KOPT-K1 (cell line): ENCODE results near the gene TBC1D1.

Source experiments
- H3K27ac ChIP-seq: fragments of 200-600 bp; sonication (generic); 2 replicates; pipeline ENCODE4 v1.5.1; 2016; ENCODE audit warnings: antibody characterized with exemption, mild to moderate bottlenecking, low read depth, low read length; ENCODE audit not compliant: poor library complexity, severe bottlenecking
- H3K36me3 ChIP-seq: fragments of 200-600 bp; sonication (generic); 2 replicates; pipeline ENCODE4 v1.5.1; 2017; ENCODE audit warnings: antibody characterized with exemption, mild to moderate bottlenecking, low read length, moderate library complexity; ENCODE audit not compliant: insufficient read depth
- H3K9me3 ChIP-seq: fragments of 200-600 bp; sonication (generic); 2 replicates; pipeline ENCODE4 v1.5.1; 2017; ENCODE audit warnings: antibody characterized with exemption, low read length, mild to moderate bottlenecking; ENCODE audit not compliant: insufficient read depth, poor library complexity, severe bottlenecking

TBC1D1 gene, protein sequence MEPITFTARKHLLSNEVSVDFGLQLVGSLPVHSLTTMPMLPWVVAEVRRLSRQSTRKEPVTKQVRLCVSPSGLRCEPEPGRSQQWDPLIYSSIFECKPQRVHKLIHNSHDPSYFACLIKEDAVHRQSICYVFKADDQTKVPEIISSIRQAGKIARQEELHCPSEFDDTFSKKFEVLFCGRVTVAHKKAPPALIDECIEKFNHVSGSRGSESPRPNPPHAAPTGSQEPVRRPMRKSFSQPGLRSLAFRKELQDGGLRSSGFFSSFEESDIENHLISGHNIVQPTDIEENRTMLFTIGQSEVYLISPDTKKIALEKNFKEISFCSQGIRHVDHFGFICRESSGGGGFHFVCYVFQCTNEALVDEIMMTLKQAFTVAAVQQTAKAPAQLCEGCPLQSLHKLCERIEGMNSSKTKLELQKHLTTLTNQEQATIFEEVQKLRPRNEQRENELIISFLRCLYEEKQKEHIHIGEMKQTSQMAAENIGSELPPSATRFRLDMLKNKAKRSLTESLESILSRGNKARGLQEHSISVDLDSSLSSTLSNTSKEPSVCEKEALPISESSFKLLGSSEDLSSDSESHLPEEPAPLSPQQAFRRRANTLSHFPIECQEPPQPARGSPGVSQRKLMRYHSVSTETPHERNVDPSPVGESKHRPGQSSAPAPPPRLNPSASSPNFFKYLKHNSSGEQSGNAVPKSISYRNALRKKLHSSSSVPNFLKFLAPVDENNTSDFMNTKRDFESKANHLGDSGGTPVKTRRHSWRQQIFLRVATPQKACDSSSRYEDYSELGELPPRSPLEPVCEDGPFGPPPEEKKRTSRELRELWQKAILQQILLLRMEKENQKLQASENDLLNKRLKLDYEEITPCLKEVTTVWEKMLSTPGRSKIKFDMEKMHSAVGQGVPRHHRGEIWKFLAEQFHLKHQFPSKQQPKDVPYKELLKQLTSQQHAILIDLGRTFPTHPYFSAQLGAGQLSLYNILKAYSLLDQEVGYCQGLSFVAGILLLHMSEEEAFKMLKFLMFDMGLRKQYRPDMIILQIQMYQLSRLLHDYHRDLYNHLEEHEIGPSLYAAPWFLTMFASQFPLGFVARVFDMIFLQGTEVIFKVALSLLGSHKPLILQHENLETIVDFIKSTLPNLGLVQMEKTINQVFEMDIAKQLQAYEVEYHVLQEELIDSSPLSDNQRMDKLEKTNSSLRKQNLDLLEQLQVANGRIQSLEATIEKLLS (N-terminal part only)

DNA sequence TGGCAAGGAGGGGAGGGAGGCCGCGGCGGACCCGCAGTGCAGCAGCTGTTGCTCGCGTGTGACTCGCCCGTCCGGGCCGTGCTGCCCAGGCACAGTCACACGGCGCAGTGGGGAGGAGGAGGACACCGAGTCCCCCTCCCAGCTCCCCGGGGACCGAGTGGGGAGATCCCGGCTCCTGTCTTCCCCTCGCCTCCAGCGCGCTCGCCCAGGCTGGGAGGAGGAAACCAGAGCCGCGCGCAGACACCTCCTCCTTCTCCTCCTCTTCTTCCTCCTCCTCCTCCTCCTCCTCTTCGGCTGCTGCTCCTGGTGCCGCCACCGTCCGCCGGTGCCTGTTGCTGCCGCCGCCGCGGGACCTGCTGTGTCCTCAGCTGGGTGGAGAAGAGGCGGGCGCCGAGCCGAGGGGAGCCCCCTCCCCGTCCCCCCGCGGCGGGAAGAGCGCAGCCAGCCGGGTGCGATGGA, at the start of gene TBC1D1:
TSS of gene TBC1D1 (plus strand) at position 284 of the 459 bp plus-strand sequence. CDS start 11,012 bp downstream, outside the sequence.
- Histone ChIP-seq H3K27ac (peak within 1 kb of the TSS; percentile 77), H3K36me3 (no peaks in the 10 kb centered on the region), H3K9me3 (no peaks in the 10 kb centered on the region)

DNA sequence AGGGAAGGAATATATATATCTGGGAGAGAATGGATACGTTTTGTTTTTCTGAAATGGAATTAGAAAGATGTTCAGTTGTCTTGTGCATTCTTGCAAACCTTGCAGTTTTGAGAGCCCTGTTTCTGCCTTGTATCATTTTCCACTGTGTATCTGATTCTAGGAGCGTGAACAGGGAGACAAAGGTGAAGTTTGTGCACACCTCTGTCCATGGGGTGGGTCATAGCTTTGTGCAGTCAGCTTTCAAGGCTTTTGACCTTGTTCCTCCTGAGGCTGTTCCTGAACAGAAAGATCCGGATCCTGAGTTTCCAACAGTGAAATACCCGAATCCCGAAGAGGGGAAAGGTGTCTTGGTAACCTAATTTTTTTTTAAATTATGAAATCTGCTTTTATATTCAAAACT, 46.7 kb upstream of the TBC1D1 start:
- no peaks in the 10 kb centered on the region for H3K9me3 ChIP-seq
- peaks cover 92% of the 10 kb centered on the region for H3K36me3 ChIP-seq
- no peak overlapping the region for H3K27ac ChIP-seq

DNA sequence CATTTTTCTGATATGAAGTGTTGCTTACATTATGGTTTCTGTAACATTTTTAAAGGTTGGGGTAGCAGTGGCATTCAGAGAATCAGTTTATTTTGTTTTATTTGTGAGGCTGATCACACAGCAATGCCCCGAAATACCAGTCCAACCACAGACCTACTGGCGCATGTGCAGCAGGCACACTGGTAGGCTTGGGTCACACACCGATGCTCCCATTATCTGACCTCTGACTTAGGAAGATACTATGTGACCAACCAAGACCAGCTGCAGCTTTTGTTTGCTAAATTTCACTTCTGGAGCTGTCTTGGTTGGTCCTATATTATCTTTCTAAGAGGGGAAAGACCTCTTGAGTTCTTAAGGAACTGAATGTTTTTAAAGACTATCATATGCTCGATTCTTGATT, 45.7 kb upstream of the TBC1D1 start:
- H3K9me3 ChIP-seq: no peaks in the 10 kb centered on the region
- H3K27ac ChIP-seq: no peak overlapping the region
- H3K36me3 ChIP-seq: peaks cover 90% of the 10 kb centered on the region

DNA sequence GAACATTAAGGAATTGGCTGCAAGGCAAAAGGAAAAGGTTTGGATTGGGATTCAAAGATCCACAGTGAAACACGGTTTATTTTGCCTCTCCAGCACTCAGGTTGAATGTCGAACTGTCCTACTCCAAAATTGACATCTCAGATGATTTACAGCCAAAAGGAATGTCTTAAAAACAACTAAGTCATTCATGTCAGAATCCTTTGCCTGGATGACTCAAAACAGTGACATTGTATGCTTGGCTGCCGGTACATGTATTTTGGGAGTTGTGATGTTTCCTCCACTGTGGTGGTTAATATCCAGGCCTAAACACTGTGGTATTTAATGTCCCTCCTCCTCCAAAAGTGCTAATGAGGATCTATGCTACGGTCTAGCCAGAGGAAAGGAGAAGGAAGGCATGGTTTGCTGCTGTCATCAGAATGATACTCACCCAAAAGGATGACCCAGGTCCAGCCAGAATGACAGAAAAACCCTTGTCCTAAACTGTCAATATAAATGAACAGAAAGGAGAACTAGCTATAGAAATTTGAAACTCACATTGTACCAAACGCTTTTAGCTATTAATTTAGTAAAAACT, 43.5 kb upstream of the TBC1D1 start:
- no peak overlapping the region for H3K27ac ChIP-seq
- peaks cover 94% of the 10 kb centered on the region for H3K36me3 ChIP-seq
- no peaks in the 10 kb centered on the region for H3K9me3 ChIP-seq

DNA sequence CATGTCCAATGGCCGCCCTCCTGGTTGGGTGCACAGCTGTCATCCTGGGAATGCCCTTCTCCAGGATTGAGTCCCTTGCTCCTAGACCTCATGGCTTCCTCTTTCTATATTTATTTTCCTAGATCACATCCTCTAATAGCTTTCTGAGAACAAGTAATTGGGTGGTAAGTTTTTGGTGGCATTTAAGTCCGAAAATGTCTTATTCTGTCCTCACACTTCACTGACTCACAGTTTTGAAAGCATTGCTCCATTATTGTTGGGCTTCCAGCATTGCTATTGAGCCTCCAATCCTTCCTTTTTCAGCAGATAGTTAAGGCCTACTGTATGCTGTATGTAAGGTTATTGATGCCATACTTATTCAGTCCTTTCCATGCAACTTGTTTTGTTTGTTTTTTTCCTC, 38.5 kb upstream of the TBC1D1 start:
- Histone ChIP-seq H3K9me3 (no peaks in the 10 kb centered on the region), H3K27ac (no peak overlapping the region), H3K36me3 (peaks cover 93% of the 10 kb centered on the region)

DNA sequence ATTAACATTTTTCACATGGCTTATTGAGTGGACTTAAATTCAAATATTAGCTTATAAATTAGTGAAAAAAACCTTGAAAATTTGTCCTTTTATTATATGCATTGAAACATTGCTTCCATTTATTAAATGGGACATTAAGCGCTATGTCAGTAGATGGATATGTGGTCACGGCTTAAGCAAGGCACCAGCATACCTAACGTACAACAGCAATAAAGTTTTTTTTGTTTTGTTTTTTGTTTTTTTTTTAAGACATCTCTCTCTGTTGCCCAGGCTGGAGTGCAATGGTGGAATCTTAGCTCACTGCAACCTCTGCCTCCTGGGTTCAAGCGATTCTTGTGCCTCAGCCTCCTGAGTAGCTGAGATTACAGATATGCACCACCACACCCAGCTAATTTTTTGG, 32.8 kb upstream of the TBC1D1 start:
- Histone ChIP-seq H3K36me3 (peaks cover 93% of the 10 kb centered on the region), H3K9me3 (no peaks in the 10 kb centered on the region), H3K27ac (no peak overlapping the region)

DNA sequence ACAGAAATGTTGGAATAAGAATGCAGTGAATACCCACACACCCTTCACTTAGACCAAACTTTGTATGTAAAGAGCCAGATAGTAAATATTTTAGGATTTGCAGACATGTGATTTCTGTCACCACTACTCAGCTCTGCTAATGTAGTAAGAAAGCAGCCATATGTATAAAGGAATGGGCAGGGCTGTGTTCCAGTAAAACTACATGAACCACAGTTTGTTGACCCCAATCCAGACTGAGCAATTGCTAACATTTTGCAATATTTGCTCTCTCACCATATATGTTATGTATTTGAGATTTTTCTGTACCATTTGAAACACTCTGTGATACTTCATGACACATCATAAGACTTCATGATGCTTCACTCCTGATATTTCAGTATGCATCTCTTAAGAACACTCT, 32.0 kb upstream of the TBC1D1 start:
- Histone ChIP-seq H3K27ac (no peak overlapping the region), H3K9me3 (no peaks in the 10 kb centered on the region), H3K36me3 (peaks cover 94% of the 10 kb centered on the region)

DNA sequence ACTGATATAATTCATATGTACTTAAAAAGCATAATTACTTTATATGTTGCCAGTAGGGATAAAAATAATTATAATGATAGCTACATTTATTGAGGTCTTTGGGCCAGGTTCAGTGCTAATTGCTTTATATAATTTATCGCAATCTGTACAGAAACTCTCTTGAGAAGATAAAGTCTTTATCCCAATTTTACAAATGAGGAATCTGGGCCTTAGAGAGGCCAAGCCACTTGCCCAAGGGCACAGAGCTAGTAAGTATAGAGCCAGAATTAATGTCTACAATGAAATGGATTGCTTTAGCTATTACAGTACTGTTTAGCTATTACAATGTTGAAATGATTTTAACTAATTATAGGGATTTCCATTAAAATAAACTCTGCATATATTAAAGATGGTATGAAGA, 30.6 kb upstream of the TBC1D1 start:
- peaks cover 93% of the 10 kb centered on the region for H3K36me3 ChIP-seq
- H3K27ac ChIP-seq: no peak overlapping the region
- H3K9me3 ChIP-seq: no peaks in the 10 kb centered on the region

DNA sequence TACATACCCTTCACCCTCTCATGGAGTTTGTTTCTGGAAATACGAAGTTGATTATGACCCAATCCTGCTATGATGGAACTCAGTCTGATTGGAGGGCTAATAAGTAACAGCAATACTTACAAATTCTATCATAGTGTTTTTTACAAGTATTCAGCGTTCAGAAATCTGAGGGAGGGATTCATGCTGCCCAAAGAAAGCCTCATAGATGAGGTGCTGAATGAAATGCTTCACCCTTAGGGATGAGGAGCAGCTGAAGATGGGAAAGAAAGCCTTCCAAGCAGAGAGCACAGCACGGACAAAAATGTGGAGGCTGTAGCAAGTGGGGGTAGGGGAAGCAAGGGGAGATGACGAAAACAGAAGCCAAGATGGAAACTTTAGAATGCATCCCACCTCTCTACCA, 27.9 kb upstream of the TBC1D1 start:
- Histone ChIP-seq H3K9me3 (no peaks in the 10 kb centered on the region), H3K36me3 (peaks cover 81% of the 10 kb centered on the region), H3K27ac (no peak overlapping the region)

DNA sequence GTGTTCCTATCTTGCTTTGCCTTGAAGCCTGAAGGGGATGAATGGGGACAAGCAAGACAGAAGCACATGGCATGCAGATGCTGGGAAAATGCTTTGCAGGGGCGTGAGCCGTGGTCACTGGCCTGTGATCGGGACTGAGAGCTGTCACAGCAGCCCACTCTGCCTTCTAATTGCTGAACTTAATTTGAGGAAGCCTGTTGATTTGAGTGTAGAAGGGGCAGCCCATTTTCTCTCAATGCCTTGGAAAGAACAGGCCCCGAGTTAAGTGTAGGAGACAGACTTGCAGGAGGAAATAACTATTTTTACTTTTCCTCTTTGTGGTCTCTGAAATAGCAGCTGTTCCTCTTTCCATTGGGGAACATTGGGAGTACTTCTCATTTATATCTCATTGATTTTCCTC, 26.1 kb upstream of the TBC1D1 start:
- Histone ChIP-seq H3K27ac (no peak overlapping the region), H3K9me3 (no peaks in the 10 kb centered on the region), H3K36me3 (peaks cover 71% of the 10 kb centered on the region)

DNA sequence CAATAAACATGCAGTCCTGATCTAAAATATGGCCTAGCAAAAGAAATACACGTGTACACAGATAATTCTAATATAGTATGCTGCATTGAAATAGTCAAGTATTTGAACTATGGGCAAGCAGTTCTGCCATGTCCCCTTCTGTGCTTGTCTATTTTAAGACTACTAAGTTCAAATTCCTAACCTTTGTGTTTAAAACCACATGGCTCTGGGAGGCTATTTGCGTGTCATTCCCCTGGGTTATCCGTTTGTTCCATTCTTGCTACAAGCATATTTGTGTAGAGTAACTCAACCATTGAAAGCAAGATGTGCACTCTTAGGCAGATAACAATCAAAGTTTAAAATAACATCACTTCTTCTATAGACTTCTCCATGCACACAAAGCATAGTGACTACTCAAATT, 25.4 kb upstream of the TBC1D1 start:
- H3K9me3 ChIP-seq: no peaks in the 10 kb centered on the region
- no peak overlapping the region for H3K27ac ChIP-seq
- H3K36me3 ChIP-seq: peaks cover 64% of the 10 kb centered on the region

DNA sequence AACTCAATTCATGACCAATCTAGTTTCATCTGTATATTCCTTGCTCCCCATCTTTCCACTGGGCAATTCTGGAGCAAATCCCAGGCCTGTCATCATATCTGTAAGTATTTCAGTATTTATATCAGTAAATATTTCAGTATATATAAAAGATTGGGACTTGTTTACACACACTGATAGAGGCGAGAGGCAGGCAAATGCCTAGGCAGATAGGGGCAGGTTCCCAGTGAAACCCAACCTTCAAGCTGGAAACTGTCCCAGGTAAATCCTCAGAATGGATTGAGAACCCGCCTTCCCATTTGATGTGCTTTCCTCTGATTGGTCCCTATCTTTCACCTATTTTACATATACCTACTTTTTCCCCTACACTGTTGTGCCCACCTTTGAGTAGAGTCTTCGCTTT, 23.8 kb upstream of the TBC1D1 start:
- no peaks in the 10 kb centered on the region for H3K9me3 ChIP-seq
- no peak overlapping the region for H3K27ac ChIP-seq
- peaks cover 47% of the 10 kb centered on the region for H3K36me3 ChIP-seq

DNA sequence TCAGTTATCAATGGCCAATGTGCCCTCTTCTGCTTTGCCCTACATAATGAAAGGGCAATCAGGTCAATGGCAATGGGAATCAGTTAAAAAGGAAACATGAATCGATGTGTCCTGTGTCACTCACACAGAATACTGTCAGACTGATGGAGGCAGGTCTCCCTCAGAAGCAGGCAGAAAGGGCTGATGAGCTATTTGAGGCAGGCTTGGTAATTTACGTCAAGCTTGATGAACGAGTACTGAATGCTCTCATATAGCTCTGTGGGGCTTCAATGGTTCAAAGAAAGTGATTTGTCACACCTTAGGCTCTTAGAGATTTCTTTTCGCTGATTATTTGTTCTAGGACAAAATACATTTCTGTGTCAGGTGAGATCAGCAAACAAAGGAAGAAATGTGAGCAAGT, 22.6 kb upstream of the TBC1D1 start:
- Histone ChIP-seq H3K27ac (no peak overlapping the region), H3K36me3 (peaks cover 39% of the 10 kb centered on the region), H3K9me3 (no peaks in the 10 kb centered on the region)

DNA sequence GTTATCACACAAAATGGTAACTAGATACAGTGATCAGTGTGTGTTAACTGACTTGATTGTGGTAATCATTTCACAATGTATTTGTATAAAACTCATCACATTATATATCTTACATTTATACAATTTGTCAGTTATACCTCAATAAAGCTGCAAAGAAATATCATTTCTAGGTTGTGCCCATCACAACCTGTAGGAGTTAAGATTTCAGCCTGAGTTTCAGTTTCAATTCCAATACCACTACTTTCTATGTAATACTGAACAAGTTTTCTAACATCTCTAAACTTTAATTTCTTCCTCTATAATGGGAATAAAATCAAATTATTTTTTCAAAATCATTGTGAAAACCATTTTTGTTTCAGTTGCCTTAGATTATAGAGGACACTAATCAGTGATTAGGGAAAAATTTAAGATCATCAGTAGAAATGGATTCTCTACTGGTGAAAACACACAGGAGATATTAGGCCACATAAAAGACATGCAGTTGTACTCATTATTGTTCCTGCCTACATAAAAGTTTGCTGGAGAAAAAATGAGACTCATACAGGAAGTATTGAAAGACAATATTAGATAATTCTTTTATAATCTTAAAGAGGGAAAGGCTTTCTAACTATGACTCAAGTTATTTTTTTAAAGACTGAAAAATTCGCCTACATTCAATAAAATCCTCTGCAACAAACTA, 18.4 kb upstream of the TBC1D1 start:
- H3K9me3 ChIP-seq: no peaks in the 10 kb centered on the region
- peak overlapping the region; percentile 50 for H3K27ac ChIP-seq
- peaks cover 9% of the 10 kb centered on the region; the same call in 1 of the 2 replicates for H3K36me3 ChIP-seq
